Erythroblast (primary cell): ENCODE results near the gene ELOVL1.

Source experiments
- DNase-seq, 2 experiments: peaks; one replicate each; lab custom pipeline; 2025; lab: John Stamatoyannopoulos, UW
- GATA1 ChIP-seq: IDR thresholded peaks from 2 replicates; pipeline ENCODE4 v1.6.1; 2011; ENCODE audit warnings: low read depth, mild to moderate bottlenecking, control low read depth, low read length, moderate library complexity
- POLR2A ChIP-seq: IDR thresholded peaks from 2 replicates; pipeline ENCODE4 v1.6.1; 2011; ENCODE audit warnings: mild to moderate bottlenecking, low read length

Gene ELOVL1

DNA sequence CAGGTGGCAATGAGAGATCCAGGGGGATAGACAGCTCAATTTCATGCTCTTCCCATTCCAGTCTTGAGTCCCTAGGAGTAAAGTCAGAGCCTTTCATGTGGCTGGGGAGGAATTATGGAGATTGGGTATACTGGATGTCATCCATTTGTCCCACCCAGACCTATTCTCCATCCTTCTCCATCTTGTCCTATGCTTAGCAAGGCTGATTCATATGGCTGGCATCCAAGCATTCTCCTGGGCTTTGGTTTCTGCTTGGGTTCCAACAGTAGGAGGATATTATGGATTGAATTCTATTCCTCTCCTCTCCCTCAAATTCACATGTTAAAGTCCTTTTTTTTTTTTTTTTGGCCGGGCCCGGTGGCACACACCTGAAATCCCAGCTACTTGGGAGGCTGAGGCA is 12.9 kb downstream of the ELOVL1 start:
- DNase-seq = no peak
- TF ChIP-seq GATA1 = no peak

DNA sequence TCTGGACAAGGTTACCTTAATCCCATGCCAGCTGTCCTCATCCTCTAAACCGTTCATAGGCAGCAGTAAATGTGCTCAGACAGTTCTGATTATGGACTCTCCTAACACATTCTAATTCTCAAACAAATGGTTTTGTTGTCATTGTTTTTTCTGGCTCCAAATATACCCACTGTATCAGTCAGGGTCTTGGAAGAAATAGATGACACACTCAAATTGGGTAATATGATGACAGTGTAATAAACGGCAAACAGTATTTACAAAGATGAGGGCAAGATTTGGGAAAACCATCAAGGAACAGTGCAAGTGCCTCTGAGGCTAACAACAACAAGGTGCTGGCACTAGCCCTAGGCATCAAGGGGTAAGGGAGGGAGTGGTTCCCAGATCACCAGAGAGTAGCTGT is 13.3 kb downstream of the ELOVL1 start:
- TF ChIP-seq POLR2A = no peak
- no peak for TF ChIP-seq GATA1
- DNase-seq = no peak

DNA sequence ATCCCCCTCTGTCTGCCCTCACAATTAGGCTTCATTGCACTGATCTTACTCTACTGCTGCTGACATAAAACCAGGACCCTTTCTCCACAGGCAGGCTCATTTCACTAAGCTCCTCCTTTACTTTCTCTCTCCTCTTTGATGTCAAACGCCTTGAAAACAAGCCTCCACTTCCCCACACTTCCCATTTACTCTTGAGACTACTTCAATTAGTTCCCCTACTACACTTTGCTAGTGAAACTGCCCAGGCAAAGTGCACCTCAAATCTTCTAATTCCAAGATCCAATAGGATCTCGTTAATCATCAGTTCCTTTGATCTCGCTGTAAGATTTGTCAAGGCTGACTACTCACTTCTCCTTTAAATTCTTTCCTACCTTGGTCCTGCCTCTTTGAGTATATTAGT is 14.9 kb downstream of the ELOVL1 start:
- DNase-seq = no peak
- no peak for TF ChIP-seq POLR2A
- no peak for TF ChIP-seq GATA1

DNA sequence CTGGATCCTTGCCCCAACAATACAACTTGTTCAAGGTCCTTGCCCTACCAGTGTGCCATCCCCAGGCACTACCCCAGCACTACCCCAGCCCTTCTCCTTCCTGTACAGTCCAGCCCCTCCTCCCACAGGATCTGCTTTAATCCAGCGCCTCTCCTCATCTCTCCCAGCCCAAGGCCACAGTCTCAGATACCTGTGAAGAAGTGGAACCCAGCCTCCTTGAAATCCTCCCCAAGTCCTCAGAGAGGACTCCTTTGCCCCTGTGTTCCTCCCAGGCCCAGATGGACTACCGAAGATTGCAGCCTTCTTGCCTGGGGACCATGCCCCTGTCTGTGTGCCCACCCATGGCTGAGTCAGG is 15.5 kb downstream of the ELOVL1 start:
- TF ChIP-seq POLR2A = no peak
- no peak for TF ChIP-seq GATA1

DNA sequence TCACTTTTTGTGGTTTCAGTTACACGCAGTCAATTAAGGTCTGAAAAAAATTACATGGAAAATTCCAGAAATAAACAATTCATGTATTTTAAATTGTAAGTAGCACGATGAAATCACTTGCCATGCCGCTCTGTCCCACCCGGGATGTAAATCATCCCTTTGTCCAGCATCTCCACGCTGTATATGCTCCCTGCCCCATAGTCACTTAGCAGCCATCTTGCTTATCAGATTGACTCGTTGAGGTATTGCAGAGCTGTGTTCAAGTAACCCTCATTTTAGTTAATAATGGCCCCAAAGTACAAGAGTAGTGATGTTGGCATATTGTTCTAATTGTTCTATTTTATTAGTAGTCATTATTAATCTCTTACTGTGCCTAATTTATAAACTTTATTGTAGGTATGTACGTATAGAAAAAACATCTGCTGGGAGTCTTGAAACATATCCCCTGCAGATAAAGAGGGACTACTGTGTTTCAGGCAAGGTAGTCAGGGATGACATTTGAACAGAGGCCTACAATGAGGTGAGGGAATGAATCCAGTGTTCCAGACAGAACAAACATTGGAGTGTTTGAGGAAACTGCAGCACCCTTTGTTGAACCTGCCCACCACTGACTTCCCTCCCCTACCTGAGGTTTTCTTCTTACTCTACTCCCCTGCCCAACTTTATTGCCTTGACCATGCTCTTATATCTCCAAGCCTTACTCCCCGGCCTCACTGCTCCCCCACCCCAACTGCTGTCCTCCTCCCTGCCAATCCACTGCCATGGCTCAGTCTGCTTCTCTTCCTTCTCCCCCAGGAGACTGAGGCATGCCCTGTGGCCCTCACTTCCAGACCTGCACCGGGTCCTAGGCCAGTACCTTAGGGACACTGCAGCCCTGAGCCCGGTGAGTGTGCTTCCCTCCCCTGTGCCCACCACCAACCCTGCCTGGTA is 16.1 kb downstream of the ELOVL1 start:
- TF ChIP-seq GATA1 (no peak), POLR2A (no peak)
- DNase-seq = no peak

More for the DNA sequence above, 15.5 kb downstream of the ELOVL1 start:
- DNase-seq = no peak

DNA sequence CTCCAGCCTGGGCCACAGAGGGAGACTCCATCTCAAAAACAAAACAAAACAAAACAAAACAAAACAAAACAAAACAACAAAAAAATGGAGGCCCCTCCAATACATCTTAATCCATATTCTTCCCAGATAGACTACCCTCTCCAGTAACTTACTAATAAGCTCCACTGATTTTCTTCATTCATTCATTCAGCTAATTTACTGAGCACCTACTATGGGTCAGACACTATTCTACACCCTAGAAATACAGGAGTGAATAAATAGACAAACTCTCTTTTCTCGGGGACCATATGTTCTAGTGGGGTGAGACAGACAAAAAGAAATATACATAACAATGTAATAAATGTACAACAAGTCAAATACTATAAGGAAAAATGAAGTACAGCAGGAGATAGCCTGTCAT is 16.8 kb downstream of the ELOVL1 start:
- DNase-seq = no peak
- no peak for TF ChIP-seq GATA1
- no peak for TF ChIP-seq POLR2A

DNA sequence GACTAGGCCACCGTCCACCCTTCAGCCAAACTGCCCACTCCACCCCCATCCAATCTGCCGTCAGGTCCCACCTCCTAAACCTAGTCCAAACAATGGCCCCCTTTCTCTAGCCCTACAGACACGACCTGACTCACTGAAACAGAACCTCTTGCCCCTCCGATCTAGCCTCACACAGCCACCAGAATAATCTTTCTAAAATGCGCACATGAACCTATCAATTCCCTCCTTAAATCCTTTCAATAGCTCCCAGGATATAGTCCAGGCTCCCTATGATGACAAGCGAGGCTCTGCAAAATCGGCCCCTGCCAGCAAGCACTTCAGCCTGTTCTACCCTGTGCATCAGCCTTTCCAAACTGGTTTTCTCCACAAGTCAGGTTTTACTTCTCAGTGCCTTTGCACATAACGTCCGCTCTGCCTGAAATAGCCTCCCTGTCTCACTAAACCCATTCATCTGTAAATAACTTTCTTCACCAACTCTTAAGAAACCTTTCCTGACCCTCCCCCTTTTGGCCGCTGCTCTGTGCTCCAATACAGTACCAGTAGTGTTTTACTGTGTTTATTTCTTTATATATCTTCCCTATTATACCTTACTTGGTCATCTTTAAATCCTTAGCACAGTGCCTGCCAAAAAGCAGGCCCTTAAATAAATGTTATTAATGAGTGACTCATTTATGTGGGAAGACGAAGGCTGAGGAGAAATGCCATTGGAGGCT is 18.1 kb downstream of the ELOVL1 start:
- TF ChIP-seq POLR2A (no peak), GATA1 (no peak)
- DNase-seq = no peak

DNA sequence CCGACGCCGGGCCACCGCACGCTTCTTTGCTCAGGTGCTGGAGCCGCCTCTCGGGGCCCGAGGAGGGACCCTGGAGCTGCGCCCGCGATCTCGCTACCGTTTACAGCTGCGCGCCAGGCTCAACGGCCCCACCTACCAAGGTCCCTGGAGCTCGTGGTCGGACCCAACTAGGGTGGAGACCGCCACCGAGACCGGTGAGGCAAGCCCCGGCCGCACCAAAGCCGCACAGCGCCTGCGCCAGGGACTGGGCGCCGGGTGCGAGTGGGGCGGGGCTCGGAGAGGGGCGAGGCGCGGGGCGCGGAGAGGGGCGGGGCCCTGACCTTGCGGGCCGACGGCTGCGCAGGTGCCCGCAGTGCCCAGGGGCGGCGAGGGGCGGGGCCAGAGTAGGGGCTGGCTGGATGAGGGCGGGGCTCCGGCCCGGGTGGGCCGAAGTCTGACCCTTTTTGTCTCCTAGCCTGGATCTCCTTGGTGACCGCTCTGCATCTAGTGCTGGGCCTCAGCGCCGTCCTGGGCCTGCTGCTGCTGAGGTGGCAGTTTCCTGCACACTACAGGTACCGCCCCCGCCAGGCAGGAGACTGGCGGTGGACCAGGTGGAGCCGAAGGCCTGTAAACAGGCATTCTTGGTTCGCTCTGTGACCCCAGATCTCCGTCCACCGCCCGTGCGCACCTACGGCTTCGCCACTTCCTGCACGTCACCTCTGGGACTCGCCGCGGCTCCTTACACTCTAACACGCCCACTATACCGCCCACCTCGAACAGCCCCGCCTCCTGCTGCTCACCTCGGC is 18.8 kb downstream of the ELOVL1 start:
- TF ChIP-seq GATA1 (no peak), POLR2A (no peak)
- peak in 1 of 2 experiments; percentile 14 for DNase-seq

DNA sequence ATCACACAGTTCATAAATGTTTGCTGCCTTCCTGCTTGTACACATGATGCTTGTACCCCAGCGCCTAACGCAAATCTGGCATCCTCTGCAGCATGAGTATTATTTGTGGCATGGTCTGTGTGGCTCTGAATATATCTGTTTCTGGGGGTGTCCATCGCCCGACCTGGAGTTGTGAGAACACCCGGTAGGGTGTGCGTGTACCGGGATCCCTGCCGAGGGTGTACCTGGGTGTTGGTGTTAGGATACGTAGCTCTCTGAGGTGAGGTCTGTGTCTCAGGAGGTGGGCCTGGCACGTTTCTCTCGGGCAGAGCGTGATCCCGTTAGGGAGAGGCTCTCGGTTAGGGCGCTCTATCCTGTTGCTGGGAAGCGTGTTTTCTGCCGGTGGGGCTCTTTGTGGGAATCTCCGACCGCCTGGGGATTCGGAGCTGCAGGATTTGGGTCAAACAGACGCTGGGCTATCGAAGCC is 19.4 kb downstream of the ELOVL1 start:
- no peak for DNase-seq
- no peak for TF ChIP-seq POLR2A
- TF ChIP-seq GATA1 = no peak

DNA sequence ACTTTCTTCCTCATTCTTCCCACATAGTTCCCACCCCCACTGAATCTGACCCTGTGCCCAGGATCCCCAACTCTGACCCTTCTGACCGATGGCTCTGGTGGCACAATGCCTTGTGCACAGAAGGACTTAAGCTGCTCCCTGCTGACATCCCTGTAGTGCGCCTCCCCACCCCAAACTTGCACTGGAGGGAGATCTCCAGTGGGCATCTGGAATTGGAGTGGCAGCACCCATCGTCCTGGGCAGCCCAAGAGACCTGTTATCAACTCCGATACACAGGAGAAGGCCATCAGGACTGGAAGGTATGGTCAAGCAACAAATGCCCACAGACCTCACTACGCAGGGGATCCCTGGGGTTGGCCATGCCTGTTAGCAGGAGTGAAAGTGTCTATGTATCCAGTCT is 21.2 kb downstream of the ELOVL1 start:
- DNase-seq = no peak
- no peak for TF ChIP-seq GATA1
- no peak for TF ChIP-seq POLR2A

DNA sequence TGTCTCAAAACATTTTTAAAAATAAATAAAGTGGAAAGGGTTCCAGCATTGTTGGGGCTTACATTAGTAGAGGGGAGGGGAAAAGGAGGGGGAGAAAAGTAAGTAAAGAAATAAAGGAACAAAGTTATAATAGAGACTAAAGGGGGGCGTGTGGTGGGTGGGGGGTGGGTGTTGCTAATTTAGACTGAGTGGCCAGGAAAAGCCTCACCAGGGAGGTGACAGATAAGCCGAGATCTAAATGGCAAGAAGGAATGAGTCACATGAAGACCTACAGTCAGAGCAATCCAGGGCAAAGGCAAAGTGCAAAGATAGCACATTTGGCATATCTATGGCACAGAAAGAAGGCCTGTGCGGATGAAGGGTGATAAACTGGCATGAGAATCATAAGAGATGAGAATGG is 22.7 kb downstream of the ELOVL1 start:
- DNase-seq = peak; percentile 82 to 89
- TF ChIP-seq GATA1 (no peak), POLR2A (no peak)

DNA sequence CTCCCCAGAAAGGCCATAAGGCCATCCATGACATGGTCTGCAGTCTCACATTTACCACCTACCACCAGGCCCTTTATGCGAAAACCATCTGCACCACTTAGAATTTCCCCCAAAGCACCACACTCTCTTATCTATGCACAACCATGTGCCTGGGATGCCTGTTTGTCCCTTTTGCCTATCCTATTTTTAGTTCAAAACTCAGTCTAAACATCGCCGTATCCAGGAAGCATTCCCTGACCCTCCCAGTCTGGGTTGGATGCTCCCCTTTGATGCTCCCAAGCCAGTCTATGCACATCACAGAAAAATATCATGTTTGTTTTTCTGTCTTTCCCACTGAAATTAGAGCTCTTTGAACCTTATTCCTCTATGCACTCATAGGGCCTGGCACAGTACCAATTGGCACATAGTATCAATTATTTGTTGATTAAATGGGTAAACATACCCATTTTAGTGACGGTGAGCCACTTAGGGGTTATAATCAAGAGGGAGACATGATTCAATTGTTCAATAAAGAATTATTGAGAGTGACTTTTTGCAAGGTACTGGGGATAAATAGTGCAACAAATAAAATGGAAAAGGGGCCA is 23.5 kb downstream of the ELOVL1 start:
- DNase-seq = peak; percentile 59 to 68
- TF ChIP-seq POLR2A (no peak), GATA1 (no peak)

DNA sequence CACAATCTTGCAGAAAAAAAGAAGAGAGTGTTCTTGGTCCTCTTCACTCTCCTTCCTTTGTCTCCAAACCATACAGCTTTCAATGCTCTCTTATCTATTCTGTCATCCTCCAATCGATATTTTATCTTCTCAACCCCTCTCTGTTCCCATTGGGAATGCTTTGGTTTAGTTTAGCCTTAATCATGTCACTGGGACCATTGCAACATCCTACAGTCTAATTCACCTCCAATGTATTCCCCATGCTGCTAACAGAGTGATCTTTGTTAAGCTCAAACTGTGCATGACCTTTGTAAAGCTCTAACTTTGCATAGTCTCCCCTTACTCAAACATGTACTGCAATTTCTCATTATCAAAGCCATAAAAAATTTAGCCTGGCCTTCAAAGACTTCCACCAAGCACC is 27.3 kb downstream of the ELOVL1 start:
- TF ChIP-seq POLR2A (no peak), GATA1 (no peak)
- DNase-seq = no peak
